Cardiac fibroblast (primary cell): Measurements from ENCODE around the gene PCNX1.
A peak's percentile ranks its signal among the peaks of the same experiment; 100 is the strongest.

Experiments
- DNase-seq, 2 donors: peaks; one replicate each; pipeline versions ENCODE4 v3.0.0 to v3.0.0-alpha.2; 2010; ENCODE audit warnings: low read depth in 2 of 2
- H3K4me3 ChIP-seq, 2 donors: replicated peaks in 1 of 2; 1 replicate in 1 of 2; 2 replicates in 1 of 2; pipeline ENCODE4 v1.5.1; 2011; ENCODE audit warnings: low read depth in 2 of 2, low read length in 2 of 2, mild to moderate bottlenecking in 2 of 2, moderate library complexity in 1 of 2
- TF ChIP-seq, protein P1 (sequence below): IDR thresholded peaks from one replicate; pipeline ENCODE4 v1.5.1; 2011; ENCODE audit warnings: low read depth, mild to moderate bottlenecking, low read length, inconsistent platforms

Gene PCNX1

DNA sequence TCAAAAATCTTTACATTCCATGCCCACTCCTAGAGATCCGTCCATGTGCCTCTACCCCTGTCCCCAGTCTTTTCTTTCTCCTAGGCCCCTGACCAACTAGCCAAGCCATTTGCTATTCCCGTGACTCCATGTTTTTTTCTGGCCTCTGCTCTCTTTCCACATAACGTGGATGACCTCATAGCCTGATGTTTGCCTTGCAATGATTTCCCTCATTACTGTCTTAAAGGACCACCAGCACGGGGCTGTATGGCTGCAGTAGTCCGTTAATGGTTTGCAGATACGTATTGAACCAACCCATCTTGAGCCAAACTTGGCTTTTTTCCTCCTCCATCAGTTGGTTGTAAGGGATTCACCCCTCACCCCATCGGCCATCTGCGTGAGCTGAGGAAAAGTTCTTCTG lies 226.0 kb downstream of the PCNX1 start:
- TF ChIP-seq, protein P1, sequence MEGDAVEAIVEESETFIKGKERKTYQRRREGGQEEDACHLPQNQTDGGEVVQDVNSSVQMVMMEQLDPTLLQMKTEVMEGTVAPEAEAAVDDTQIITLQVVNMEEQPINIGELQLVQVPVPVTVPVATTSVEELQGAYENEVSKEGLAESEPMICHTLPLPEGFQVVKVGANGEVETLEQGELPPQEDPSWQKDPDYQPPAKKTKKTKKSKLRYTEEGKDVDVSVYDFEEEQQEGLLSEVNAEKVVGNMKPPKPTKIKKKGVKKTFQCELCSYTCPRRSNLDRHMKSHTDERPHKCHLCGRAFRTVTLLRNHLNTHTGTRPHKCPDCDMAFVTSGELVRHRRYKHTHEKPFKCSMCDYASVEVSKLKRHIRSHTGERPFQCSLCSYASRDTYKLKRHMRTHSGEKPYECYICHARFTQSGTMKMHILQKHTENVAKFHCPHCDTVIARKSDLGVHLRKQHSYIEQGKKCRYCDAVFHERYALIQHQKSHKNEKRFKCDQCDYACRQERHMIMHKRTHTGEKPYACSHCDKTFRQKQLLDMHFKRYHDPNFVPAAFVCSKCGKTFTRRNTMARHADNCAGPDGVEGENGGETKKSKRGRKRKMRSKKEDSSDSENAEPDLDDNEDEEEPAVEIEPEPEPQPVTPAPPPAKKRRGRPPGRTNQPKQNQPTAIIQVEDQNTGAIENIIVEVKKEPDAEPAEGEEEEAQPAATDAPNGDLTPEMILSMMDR: no peak
- DNase-seq: no peak
- no peak overlapping the region for H3K4me3 ChIP-seq

DNA sequence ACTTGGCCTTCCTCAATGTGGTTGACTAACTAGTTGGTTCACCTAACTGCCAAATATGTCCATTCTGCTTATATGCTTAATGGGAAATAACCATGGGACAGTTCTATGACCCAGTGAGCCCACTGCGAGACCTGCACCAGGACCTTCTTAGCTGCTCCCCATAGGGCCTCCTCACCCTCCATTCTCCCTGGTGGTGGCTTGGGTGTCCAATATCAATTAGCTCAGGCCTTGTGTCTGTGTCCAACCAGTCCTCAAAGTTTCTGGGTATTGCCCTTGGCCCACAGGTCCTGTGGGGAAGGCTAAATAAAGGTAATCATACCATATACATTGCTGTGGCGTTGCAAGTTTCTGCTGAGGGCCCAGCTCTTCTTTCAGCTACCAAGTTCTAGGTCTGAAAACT lies 228.2 kb downstream of the PCNX1 start:
- no peak for DNase-seq
- TF ChIP-seq, protein P1: no peak
- H3K4me3 ChIP-seq: no peak overlapping the region

DNA sequence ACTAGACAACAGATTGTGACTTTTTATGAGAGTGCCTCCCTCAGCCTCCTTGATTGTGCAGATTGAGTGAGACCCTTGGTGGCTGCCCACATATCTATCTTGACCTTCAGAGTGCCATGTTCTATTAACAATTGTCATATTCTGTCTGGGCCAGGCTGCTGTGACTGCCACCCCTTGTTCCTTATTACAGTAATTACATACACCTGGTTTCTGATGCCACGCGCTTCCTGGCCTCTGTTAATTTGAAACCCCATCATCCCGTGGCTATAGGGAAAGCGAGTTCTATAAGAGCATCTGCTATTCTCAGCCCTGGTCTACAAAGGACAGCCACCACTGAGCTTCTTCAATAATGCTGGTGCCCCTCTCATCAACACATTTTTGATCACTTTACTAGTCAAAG lies 228.7 kb downstream of the PCNX1 start:
- DNase-seq: no peak
- H3K4me3 ChIP-seq: no peak overlapping the region
- TF ChIP-seq, protein P1: no peak

GRCh38 chr14:71136386-71137060 lies 229.3 kb downstream of the PCNX1 start:
- TF ChIP-seq, protein P1: no peak
- H3K4me3 ChIP-seq: no peak overlapping the region

GRCh38 chr14:71137536-71138447 lies 230.5 kb downstream of the PCNX1 start:
- TF ChIP-seq, protein P1: no peak
- no peak overlapping the region for H3K4me3 ChIP-seq

More at GRCh38 chr14:71136386-71137060, 229.3 kb downstream of the PCNX1 start:
- no peak for DNase-seq

GRCh38 chr14:71138448-71139293 lies 231.4 kb downstream of the PCNX1 start:
- DNase-seq: peak; percentile 63 to 77
- TF ChIP-seq, protein P1: peak; percentile 89
- H3K4me3 ChIP-seq: no peak overlapping the region

More at GRCh38 chr14:71137536-71138447, 230.5 kb downstream of the PCNX1 start:
- peak in 1 of 2 donors; percentile 55 for DNase-seq
